ENCODE measurements around the gene LRP10.
"Not testable (repeated sequence)": the region's sequence is repeated elsewhere in the genome, so short reads cannot be mapped to it uniquely, and the experiment has no call there.

LRP10 gene

DNA sequence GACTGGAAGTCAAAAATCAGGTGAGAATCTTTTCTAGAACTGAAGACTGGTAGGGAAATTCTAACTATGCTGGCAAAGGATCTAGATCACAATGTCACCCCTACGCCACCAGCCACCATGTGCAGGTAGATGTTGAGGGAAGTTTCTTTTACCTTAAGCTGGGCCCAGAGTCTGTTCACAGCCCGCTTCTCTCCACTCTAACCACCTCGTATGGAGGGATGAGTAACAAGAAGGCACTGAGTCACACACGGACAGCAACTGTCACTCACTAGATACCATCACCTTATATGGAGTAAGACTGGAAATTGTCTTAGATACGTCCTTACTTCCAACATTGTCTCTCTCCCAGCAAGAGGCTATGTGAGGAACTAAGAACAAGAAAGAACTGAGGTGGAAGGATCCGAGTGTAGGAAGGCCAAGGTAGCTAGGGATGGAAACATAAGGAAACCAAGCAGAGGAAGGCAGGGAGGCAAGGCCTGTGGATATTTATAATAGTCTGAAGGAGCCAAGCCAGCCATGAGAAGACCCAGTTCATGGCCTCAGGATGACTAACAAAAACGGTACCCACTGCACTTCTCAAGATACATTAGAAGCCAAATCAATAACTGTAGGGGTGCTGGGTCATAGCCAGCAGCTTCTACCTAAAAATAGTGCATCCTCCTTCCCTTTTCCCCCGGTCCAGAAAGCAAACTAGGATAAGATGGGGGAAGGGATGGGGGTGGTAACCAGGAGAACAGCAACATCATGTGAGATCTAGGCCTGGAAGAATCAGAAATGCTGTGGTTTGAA, 27.0 kb downstream of the LRP10 start:
- H3K9ac ChIP-seq (ENCODE audit: low read depth in 1 of 2, low read length in 2 of 2), result no peak overlapping the region
- peaks cover 4 to 5% of the 10 kb centered on the region in 2 donors for H3K4me1 ChIP-seq (ENCODE audit: control insufficient read depth in 1 of 2, insufficient read depth in 2 of 2, low read length in 2 of 2)
- H3K4me3 ChIP-seq (ENCODE audit: low read depth in 1 of 2, low read length in 2 of 2), result no peak overlapping the region
- peaks cover 17 to 27% of the 10 kb centered on the region in 2 donors for H3K36me3 ChIP-seq (ENCODE audit: control insufficient read depth in 1 of 2, insufficient read depth in 2 of 2, low read length in 2 of 2)
- no peaks in the 10 kb centered on the region for H3K27me3 ChIP-seq (ENCODE audit: control insufficient read depth in 1 of 2, insufficient read depth in 2 of 2, low read length in 2 of 2)
- no peaks in the 10 kb centered on the region for H3K9me3 ChIP-seq (ENCODE audit: control insufficient read depth in 1 of 2, low read length in 2 of 2)
- no peak overlapping the region for H3K27ac ChIP-seq (ENCODE audit: low read depth, low read length)

DNA sequence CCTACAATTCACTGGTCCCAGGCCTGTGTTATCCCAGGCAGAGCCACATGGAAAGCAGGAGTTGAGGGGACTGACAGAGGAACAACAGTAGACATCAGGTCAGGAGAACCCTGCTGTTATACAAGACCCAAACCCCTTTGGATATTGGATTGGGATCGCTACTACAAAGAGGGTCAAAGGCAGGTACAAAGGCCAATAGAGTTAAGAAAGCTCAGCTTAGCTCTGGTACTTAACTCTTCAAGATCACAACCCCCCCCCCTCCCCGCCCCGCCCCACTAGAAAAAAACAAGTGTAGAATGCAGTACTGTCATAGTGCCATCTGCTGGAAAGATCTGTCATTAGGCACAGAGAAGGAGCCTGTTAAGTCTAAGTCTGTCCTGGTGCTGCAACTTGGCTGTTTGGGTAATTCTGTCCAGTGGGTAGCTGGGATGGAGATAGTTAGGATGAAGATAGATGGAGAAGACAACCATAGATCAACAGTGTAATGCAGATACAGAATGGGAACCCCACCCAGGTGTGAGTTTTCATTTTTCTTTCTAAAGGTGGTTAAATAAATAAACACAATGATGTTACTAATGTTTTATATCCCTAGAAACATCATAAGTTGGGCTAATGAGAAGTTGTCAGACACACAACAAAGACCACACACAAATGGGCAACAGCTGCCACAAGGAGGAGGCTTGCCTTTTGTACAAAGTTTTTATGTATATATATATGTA, 28.7 kb downstream of the LRP10 start:
- Histone ChIP-seq H3K4me3 (ENCODE audit: low read depth in 1 of 2, low read length in 2 of 2) (no peak overlapping the region), H3K27me3 (ENCODE audit: control insufficient read depth in 1 of 2, insufficient read depth in 2 of 2, low read length in 2 of 2) (no peaks in the 10 kb centered on the region), H3K4me1 (ENCODE audit: control insufficient read depth in 1 of 2, insufficient read depth in 2 of 2, low read length in 2 of 2) (peaks cover 4 to 5% of the 10 kb centered on the region in 2 donors), H3K9ac (ENCODE audit: low read depth in 1 of 2, low read length in 2 of 2) (no peak overlapping the region), H3K9me3 (ENCODE audit: control insufficient read depth in 1 of 2, low read length in 2 of 2) (no peaks in the 10 kb centered on the region), H3K36me3 (ENCODE audit: control insufficient read depth in 1 of 2, insufficient read depth in 2 of 2, low read length in 2 of 2) (peaks cover 34 to 43% of the 10 kb centered on the region in 2 donors), H3K27ac (ENCODE audit: low read depth, low read length) (no peak overlapping the region)

DNA sequence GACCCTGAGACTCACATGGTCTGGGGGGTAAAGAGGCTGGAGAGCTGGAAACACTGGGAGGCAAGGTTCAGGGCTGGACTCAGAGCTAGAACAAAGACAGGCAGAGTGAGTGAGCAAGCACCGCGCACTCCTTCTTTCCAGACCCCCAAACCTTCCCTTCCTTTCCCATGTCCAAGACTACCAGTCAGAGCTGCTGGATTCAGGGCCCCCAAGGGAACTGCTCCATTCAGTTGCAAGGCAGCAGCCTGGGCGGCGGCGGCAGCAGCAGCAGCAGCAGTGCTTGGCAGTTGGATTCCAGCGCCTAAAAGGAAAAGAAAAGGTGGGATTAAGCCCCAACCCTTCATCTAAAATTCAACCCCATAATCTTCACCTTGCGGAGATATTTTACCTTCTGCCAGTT, 30.3 kb downstream of the LRP10 start:
- H3K9me3 ChIP-seq (ENCODE audit: control insufficient read depth in 1 of 2, low read length in 2 of 2), result no peaks in the 10 kb centered on the region
- no peaks in the 10 kb centered on the region for H3K27me3 ChIP-seq (ENCODE audit: control insufficient read depth in 1 of 2, insufficient read depth in 2 of 2, low read length in 2 of 2)
- no peak overlapping the region for H3K4me3 ChIP-seq (ENCODE audit: low read depth in 1 of 2, low read length in 2 of 2)
- H3K36me3 ChIP-seq (ENCODE audit: control insufficient read depth in 1 of 2, insufficient read depth in 2 of 2, low read length in 2 of 2), result peaks cover 44 to 59% of the 10 kb centered on the region in 2 donors
- H3K4me1 ChIP-seq (ENCODE audit: control insufficient read depth in 1 of 2, insufficient read depth in 2 of 2, low read length in 2 of 2), result peaks cover 4 to 5% of the 10 kb centered on the region in 2 donors
- H3K27ac ChIP-seq (ENCODE audit: low read depth, low read length), result no peak overlapping the region
- H3K9ac ChIP-seq (ENCODE audit: low read depth in 1 of 2, low read length in 2 of 2), result no peak overlapping the region

DNA sequence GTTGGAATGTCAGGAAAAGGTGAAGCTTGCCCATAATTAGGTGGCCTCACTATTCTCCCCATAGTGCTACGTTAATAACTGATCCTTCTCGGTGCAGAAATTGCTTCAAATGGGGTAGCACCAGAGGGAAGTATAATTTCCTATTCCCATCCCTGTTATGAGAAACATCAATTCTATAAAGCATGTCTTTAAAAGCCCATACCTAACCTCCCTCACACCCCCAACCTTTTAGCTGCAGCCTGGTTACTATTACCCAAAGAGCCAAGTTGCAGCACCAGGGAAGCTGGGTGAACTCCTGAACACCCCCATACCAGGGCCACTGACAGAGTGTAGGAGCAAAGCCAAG, 32.2 kb downstream of the LRP10 start:
- Histone ChIP-seq H3K9ac (ENCODE audit: low read depth in 1 of 2, low read length in 2 of 2) (no peak overlapping the region), H3K27ac (ENCODE audit: low read depth, low read length) (no peak overlapping the region), H3K36me3 (ENCODE audit: control insufficient read depth in 1 of 2, insufficient read depth in 2 of 2, low read length in 2 of 2) (peaks cover 47 to 74% of the 10 kb centered on the region in 2 donors), H3K9me3 (ENCODE audit: control insufficient read depth in 1 of 2, low read length in 2 of 2) (no peaks in the 10 kb centered on the region), H3K4me1 (ENCODE audit: control insufficient read depth in 1 of 2, insufficient read depth in 2 of 2, low read length in 2 of 2) (peaks cover 4 to 5% of the 10 kb centered on the region in 2 donors), H3K27me3 (ENCODE audit: control insufficient read depth in 1 of 2, insufficient read depth in 2 of 2, low read length in 2 of 2) (no peaks in the 10 kb centered on the region), H3K4me3 (ENCODE audit: low read depth in 1 of 2, low read length in 2 of 2) (no peak overlapping the region)

DNA sequence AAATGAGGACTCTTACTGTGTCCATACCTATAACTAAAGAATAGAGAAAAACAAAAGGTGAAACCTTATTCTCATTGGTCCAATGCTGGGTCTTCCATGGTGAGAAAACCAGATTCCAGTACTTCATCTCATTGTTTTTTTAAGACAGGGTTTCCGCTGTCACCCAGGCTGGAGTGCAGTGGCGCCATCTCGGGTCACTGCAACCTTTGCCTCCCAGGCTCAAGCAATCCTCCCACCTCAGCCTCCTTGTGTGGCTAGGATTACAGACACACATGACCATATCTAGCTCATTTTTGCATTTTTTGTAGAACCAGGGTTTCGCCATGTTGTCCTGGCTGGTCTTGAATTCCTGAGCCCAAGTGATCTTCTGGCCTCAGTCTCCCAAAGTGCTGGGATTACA, 34.1 kb downstream of the LRP10 start:
- H3K9ac ChIP-seq (ENCODE audit: low read depth in 1 of 2, low read length in 2 of 2), result no peak overlapping the region
- no peak overlapping the region for H3K27ac ChIP-seq (ENCODE audit: low read depth, low read length)
- no peak overlapping the region for H3K4me3 ChIP-seq (ENCODE audit: low read depth in 1 of 2, low read length in 2 of 2)
- H3K27me3 ChIP-seq (ENCODE audit: control insufficient read depth in 1 of 2, insufficient read depth in 2 of 2, low read length in 2 of 2), result no peaks in the 10 kb centered on the region
- no peaks in the 10 kb centered on the region for H3K9me3 ChIP-seq (ENCODE audit: control insufficient read depth in 1 of 2, low read length in 2 of 2)
- no peaks in the 10 kb centered on the region for H3K4me1 ChIP-seq (ENCODE audit: control insufficient read depth in 1 of 2, insufficient read depth in 2 of 2, low read length in 2 of 2)
- H3K36me3 ChIP-seq (ENCODE audit: control insufficient read depth in 1 of 2, insufficient read depth in 2 of 2, low read length in 2 of 2), result peaks cover 54 to 85% of the 10 kb centered on the region in 2 donors

DNA sequence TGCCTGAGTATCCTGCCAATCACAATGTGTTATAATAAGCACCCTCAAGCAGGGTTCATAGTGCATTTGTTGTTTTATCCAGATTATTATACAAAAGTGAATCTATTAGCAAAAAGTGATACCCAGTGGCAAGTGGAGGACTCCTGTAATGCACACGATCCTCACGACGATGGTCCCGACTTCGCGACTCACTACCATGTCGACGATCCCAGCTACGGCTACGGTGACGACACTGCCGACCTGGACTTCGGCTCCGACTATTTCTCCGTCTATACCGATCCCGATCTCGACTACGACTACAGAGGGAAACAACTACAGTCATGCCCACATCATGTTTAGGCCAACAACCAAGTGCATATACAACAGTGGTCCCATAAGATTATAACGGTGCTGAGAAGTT, 34.5 kb downstream of the LRP10 start:
- H3K27ac ChIP-seq (ENCODE audit: low read depth, low read length), result no peak overlapping the region
- H3K36me3 ChIP-seq (ENCODE audit: control insufficient read depth in 1 of 2, insufficient read depth in 2 of 2, low read length in 2 of 2), result peaks cover 51 to 85% of the 10 kb centered on the region in 2 donors
- H3K9me3 ChIP-seq (ENCODE audit: control insufficient read depth in 1 of 2, low read length in 2 of 2), result no peaks in the 10 kb centered on the region
- H3K27me3 ChIP-seq (ENCODE audit: control insufficient read depth in 1 of 2, insufficient read depth in 2 of 2, low read length in 2 of 2), result no peaks in the 10 kb centered on the region
- no peak overlapping the region for H3K9ac ChIP-seq (ENCODE audit: low read depth in 1 of 2, low read length in 2 of 2)
- no peak overlapping the region for H3K4me3 ChIP-seq (ENCODE audit: low read depth in 1 of 2, low read length in 2 of 2)
- H3K4me1 ChIP-seq (ENCODE audit: control insufficient read depth in 1 of 2, insufficient read depth in 2 of 2, low read length in 2 of 2), result no peaks in the 10 kb centered on the region

DNA sequence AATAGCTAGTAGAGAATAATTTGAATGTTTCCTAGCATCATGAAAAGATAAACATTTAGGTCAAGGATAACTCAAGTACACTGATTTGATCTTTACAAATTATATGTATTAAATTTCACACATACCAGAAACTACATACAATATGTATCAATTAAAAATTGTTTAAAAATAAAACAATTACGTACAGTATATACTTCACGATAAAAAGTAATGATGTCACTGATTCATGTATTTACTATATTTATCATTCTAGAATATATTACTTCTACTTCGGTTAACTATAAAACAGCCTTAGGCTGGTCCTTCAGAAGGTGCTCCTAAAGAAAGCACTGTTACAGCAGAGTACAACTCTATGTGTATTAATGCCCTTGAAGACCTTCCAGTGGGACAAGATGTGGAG, 35.9 kb downstream of the LRP10 start:
- Histone ChIP-seq H3K9me3 (ENCODE audit: control insufficient read depth in 1 of 2, low read length in 2 of 2) (no peaks in the 10 kb centered on the region), H3K36me3 (ENCODE audit: control insufficient read depth in 1 of 2, insufficient read depth in 2 of 2, low read length in 2 of 2) (peaks cover 44 to 77% of the 10 kb centered on the region in 2 donors), H3K27ac (ENCODE audit: low read depth, low read length) (no peak overlapping the region), H3K27me3 (ENCODE audit: control insufficient read depth in 1 of 2, insufficient read depth in 2 of 2, low read length in 2 of 2) (no peaks in the 10 kb centered on the region), H3K4me3 (ENCODE audit: low read depth in 1 of 2, low read length in 2 of 2) (no peak overlapping the region), H3K9ac (ENCODE audit: low read depth in 1 of 2, low read length in 2 of 2) (no peak overlapping the region), H3K4me1 (ENCODE audit: control insufficient read depth in 1 of 2, insufficient read depth in 2 of 2, low read length in 2 of 2) (no peaks in the 10 kb centered on the region)

DNA sequence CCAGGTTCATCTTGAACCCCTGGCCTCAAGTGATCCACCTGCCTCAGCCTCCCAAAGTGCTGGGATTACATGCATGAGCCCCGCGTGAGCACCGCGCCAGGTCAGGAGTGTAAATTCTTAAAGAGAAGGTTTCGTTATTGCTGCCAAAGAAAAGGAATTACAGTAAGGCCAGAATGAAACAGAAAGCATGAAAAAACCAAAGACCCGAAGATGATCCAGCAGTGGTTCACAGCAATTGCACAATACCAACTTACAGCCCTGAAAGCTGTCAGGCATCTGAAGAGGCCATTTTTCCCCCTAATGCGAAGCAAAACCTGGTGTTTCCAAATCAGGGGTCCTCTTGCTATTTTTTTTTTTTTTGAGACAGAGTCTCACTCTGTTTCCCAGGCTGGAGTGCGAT, 37.1 kb downstream of the LRP10 start:
- Histone ChIP-seq H3K27me3 (ENCODE audit: control insufficient read depth in 1 of 2, insufficient read depth in 2 of 2, low read length in 2 of 2) (no peaks in the 10 kb centered on the region), H3K4me3 (ENCODE audit: low read depth in 1 of 2, low read length in 2 of 2) (no peak overlapping the region), H3K27ac (ENCODE audit: low read depth, low read length) (no peak overlapping the region), H3K9me3 (ENCODE audit: control insufficient read depth in 1 of 2, low read length in 2 of 2) (no peaks in the 10 kb centered on the region), H3K9ac (ENCODE audit: low read depth in 1 of 2, low read length in 2 of 2) (no peak overlapping the region), H3K36me3 (ENCODE audit: control insufficient read depth in 1 of 2, insufficient read depth in 2 of 2, low read length in 2 of 2) (peaks cover 36 to 70% of the 10 kb centered on the region in 2 donors), H3K4me1 (ENCODE audit: control insufficient read depth in 1 of 2, insufficient read depth in 2 of 2, low read length in 2 of 2) (no peaks in the 10 kb centered on the region)

DNA sequence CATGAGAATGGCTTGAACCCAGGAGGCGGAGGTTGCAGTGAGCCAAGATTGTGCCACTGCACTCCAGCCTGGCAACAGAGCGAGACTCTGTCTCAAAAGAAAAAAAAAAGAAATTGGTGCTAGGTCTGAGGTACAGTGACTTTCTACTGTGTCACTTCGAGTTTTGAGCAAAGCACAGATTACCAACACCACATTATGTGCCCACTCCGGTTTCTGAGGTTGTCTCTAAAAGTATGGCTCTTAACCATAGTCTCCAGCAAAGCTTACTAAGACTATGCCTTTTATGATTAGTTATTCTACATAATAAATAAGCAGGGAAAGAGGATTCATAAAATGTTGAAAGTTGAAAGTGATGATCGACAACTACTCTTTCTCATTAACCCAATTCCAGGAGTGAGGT, 39.4 kb downstream of the LRP10 start:
- Histone ChIP-seq H3K4me3 (ENCODE audit: low read depth in 1 of 2, low read length in 2 of 2) (no peak overlapping the region), H3K4me1 (ENCODE audit: control insufficient read depth in 1 of 2, insufficient read depth in 2 of 2, low read length in 2 of 2) (no peaks in the 10 kb centered on the region), H3K27me3 (ENCODE audit: control insufficient read depth in 1 of 2, insufficient read depth in 2 of 2, low read length in 2 of 2) (no peaks in the 10 kb centered on the region), H3K36me3 (ENCODE audit: control insufficient read depth in 1 of 2, insufficient read depth in 2 of 2, low read length in 2 of 2) (peaks cover 13 to 47% of the 10 kb centered on the region in 2 donors), H3K27ac (ENCODE audit: low read depth, low read length) (no peak overlapping the region), H3K9ac (ENCODE audit: low read depth in 1 of 2, low read length in 2 of 2) (no peak overlapping the region), H3K9me3 (ENCODE audit: control insufficient read depth in 1 of 2, low read length in 2 of 2) (no peaks in the 10 kb centered on the region)

DNA sequence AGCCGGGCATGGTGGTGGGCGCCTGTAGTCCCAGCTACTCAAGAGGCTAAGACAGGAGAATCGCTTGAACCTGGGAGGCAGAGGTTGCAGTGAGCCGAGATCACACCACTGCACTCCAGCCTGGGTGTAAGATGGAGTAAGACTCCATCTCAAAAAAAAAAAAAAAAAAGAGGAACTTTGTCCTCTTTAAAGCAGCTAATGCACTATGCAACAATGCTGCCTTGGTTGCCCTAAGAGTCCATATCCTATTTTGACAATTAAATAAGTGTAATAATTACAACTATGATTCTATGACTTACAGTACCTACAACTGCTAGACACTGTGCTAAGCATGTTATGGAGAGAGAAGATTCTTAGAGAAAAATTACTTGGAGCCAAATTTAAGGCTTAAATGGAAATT, 43.3 kb downstream of the LRP10 start:
- not testable (repeated sequence) for H3K27ac ChIP-seq (ENCODE audit: low read depth, low read length); H3K4me3 ChIP-seq (ENCODE audit: low read depth in 1 of 2, low read length in 2 of 2)
- H3K4me1 ChIP-seq (ENCODE audit: control insufficient read depth in 1 of 2, insufficient read depth in 2 of 2, low read length in 2 of 2), result peaks cover 11 to 13% of the 10 kb centered on the region in 2 donors

More for the DNA sequence above, 43.3 kb downstream of the LRP10 start:
- H3K9me3 ChIP-seq (ENCODE audit: control insufficient read depth in 1 of 2, low read length in 2 of 2); H3K9ac ChIP-seq (ENCODE audit: low read depth in 1 of 2, low read length in 2 of 2); H3K27me3 ChIP-seq (ENCODE audit: control insufficient read depth in 1 of 2, insufficient read depth in 2 of 2, low read length in 2 of 2): not testable (repeated sequence)
- peaks cover 0 to 13% of the 10 kb centered on the region in 2 donors for H3K36me3 ChIP-seq (ENCODE audit: control insufficient read depth in 1 of 2, insufficient read depth in 2 of 2, low read length in 2 of 2)
